ENCODE data around the gene FAHD2A. TPM values are rescaled to one million over a fixed set of nuclear protein-coding genes. Genes with fewer than 3 reads are reported as not detected.
A peak's percentile ranks its signal among the peaks of the same experiment; 100 is the strongest.

Gene FAHD2A
- total RNA-seq, 1 donor from 2014 or later: 3.7 TPM

DNA sequence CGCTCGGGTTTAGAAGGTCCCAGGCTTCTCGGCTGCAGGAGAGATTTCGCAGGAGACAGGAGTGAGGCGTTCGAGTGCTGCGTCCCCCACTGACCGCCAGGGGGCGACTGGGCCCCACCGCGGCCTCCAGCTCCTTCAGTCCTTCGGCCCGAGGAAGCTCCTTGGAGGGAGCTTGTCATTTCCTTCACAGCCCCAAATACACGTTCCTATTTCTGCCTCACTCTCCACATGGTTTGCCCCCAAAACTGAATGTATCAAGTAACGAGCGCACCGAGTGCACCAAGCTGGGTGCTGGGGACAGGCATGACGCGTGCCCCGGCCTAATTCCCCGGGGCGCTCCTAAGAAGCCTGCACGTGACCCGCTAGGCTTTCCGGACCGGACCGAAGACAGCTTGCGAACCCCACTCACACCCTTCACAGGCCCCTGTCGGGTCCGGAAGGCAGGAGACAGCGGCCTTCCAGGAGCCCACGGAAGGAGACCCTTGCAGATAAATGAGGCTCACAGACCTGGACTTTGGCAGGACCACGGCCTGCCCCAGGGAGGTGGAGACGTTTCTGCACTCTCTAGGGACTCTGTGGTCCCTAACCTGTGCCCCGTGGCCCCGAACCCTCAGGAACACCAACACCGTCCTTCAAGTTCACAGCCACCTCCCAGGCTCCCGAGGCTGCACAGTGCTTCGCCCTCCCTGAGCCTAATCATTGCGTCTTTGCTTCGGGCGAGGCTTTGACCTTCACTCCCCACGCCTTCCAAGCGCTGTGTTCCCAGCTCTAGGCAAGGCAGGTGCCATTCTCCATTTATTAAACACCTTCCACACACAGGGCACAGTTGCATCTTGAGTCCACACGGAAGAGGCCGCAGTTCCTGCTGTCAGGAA, 13.0 kb upstream of the FAHD2A start:
- Histone ChIP-seq H3K4me3 (ENCODE audit: low read length in 3 of 3) (peak overlapping the region in 2 of 3 donors; percentile 30 to 45), H3K27ac (ENCODE audit: low read depth, low read length) (no peak overlapping the region), H3K27me3 (ENCODE audit: control insufficient read depth in 3 of 3, insufficient read depth in 3 of 3, low read length in 3 of 3) (peaks cover 14 to 21% (median 14%) of the 10 kb centered on the region in 3 donors), H3K9me3 (ENCODE audit: control insufficient read depth in 3 of 3, low read length in 3 of 3) (no peaks in the 10 kb centered on the region), H3K9ac (ENCODE audit: low read depth in 1 of 3, low read length in 3 of 3) (peak overlapping the region in 1 of 3 donors; percentile 50), H3K4me1 (ENCODE audit: control insufficient read depth in 3 of 3, insufficient read depth in 3 of 3, low read length in 3 of 3) (peaks cover 0 to 6% (median 5%) of the 10 kb centered on the region in 3 donors), H3K36me3 (ENCODE audit: control insufficient read depth in 3 of 3, insufficient read depth in 3 of 3, low read length in 3 of 3) (no peaks in the 10 kb centered on the region)

DNA sequence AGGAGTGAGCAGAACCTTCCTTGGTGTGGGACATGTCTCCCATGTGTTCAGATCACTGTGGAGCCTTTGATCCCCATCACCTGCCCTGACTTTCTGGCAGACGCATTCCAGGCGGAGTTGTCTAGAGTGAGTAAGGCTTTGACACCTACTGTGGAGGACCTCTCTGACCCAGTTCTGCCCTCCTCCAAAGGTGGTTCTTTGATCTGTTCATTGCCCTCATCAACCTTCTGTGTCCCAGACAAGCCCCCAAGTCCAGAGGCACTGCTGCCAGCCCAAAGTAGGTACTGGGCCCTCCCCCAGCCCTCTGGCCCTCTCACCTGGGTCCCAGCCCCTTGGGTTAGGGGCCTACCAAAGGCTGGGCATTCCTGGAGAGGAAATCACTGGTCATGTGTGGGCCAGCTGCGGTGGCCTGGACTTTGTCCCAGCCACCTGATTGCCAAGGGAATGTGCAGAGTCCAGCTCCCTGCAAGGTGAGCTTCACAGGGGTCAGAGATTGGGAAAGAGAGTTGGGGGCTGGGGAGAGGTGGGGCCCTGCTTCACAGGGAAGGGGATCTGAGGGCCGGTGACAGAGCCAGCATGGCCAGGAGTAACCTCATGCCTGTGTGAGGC, 12.1 kb upstream of the FAHD2A start:
- Histone ChIP-seq H3K36me3 (ENCODE audit: control insufficient read depth in 3 of 3, insufficient read depth in 3 of 3, low read length in 3 of 3) (no peaks in the 10 kb centered on the region), H3K27ac (ENCODE audit: low read depth, low read length) (no peak overlapping the region), H3K4me1 (ENCODE audit: control insufficient read depth in 3 of 3, insufficient read depth in 3 of 3, low read length in 3 of 3) (peaks cover 0 to 6% (median 0%) of the 10 kb centered on the region in 3 donors)

DNA sequence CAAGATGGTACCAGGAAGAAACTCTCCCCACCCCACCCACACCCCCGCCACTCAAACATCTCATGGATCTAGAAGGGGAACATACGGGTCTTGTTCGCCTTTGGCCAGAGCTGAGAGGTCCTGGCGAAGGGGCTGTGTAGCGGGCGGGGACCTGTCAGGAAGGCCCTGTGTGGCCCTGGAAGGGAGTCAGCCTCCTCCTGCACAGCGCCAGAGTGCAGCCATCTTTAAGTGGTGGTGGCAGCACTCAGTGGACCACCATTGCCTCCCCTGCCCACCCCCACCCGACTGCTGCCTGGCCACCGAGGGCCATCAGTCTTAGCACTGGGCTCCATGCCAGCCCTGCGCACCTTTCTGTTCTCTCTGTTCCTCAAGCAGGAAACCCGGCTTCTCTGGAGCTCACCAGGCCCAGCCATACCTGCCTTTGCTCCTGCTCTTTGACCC, 11.6 kb upstream of the FAHD2A start:
- Histone ChIP-seq H3K4me3 (ENCODE audit: low read length in 3 of 3) (no peak overlapping the region), H3K9me3 (ENCODE audit: control insufficient read depth in 3 of 3, low read length in 3 of 3) (no peaks in the 10 kb centered on the region), H3K27ac (ENCODE audit: low read depth, low read length) (no peak overlapping the region), H3K36me3 (ENCODE audit: control insufficient read depth in 3 of 3, insufficient read depth in 3 of 3, low read length in 3 of 3) (no peaks in the 10 kb centered on the region), H3K4me1 (ENCODE audit: control insufficient read depth in 3 of 3, insufficient read depth in 3 of 3, low read length in 3 of 3) (peaks cover 0 to 4% (median 0%) of the 10 kb centered on the region in 3 donors), H3K9ac (ENCODE audit: low read depth in 1 of 3, low read length in 3 of 3) (no peak overlapping the region), H3K27me3 (ENCODE audit: control insufficient read depth in 3 of 3, insufficient read depth in 3 of 3, low read length in 3 of 3) (peaks cover 7 to 14% (median 10%) of the 10 kb centered on the region in 3 donors)

More for the DNA sequence above, 12.1 kb upstream of the FAHD2A start:
- Histone ChIP-seq H3K9me3 (ENCODE audit: control insufficient read depth in 3 of 3, low read length in 3 of 3) (no peaks in the 10 kb centered on the region), H3K9ac (ENCODE audit: low read depth in 1 of 3, low read length in 3 of 3) (no peak overlapping the region), H3K4me3 (ENCODE audit: low read length in 3 of 3) (no peak overlapping the region), H3K27me3 (ENCODE audit: control insufficient read depth in 3 of 3, insufficient read depth in 3 of 3, low read length in 3 of 3) (peaks cover 7 to 14% (median 10%) of the 10 kb centered on the region in 3 donors)

DNA sequence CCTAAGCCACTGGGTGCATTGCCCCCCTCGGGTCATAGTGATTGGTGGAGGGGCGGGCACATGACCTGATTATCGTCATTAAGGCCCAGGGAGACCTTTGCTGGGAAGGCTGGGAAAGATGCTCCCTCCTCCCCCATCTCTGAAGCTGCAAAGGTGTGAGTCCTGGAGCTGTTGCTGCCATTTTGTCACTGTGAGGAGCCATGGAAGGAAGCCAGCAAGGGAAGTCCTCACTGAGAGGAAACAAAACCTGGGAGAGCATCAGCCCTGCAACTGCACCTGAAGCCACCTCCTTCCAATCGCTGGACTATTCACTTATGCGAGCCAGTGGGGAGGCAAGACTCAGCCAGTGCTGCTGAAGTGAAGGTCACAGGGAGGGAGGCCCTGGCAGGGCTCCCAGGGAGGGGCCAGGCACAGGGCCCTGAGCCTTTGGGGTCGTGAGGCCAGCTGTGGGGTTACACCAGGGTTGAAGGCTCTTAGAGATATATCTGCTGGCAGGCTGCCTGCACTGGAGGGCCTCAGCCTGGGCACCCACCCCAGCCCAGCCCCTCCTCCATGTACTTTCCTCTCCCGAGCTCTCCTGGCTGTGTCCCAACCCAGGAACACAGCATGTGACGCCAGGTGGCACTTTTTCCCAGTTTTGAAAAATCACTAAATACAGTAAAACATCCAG, 10.7 kb upstream of the FAHD2A start:
- Histone ChIP-seq H3K27me3 (ENCODE audit: control insufficient read depth in 3 of 3, insufficient read depth in 3 of 3, low read length in 3 of 3) (peaks cover 7 to 11% (median 8%) of the 10 kb centered on the region in 3 donors), H3K4me1 (ENCODE audit: control insufficient read depth in 3 of 3, insufficient read depth in 3 of 3, low read length in 3 of 3) (peaks cover 0 to 4% (median 0%) of the 10 kb centered on the region in 3 donors), H3K27ac (ENCODE audit: low read depth, low read length) (no peak overlapping the region), H3K4me3 (ENCODE audit: low read length in 3 of 3) (no peak overlapping the region), H3K36me3 (ENCODE audit: control insufficient read depth in 3 of 3, insufficient read depth in 3 of 3, low read length in 3 of 3) (no peaks in the 10 kb centered on the region), H3K9me3 (ENCODE audit: control insufficient read depth in 3 of 3, low read length in 3 of 3) (no peaks in the 10 kb centered on the region), H3K9ac (ENCODE audit: low read depth in 1 of 3, low read length in 3 of 3) (no peak overlapping the region)

DNA sequence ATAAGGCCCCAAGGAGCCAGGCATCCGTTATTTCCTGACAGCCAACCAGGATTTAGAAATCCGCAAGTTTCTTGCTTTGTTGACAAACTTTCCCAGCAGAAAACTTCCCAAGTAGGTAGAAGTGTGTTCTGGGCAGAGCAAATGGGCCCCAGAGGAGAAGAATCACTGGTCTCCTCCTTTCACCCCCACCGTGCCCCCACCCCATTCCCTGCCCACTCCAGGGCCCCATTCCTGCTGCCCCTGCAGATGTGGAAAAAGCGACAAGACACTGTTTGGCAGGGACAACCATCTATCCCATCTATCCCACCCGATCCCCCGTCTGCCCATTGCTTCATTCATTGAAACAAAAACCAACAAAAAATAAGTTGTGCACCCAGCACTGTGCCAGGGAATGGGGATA, 10.2 kb upstream of the FAHD2A start:
- H3K27me3 ChIP-seq (ENCODE audit: control insufficient read depth in 3 of 3, insufficient read depth in 3 of 3, low read length in 3 of 3): peaks cover 7 to 11% (median 8%) of the 10 kb centered on the region in 3 donors
- H3K27ac ChIP-seq (ENCODE audit: low read depth, low read length): no peak overlapping the region
- H3K9ac ChIP-seq (ENCODE audit: low read depth in 1 of 3, low read length in 3 of 3): no peak overlapping the region
- peaks cover 0 to 4% (median 0%) of the 10 kb centered on the region in 3 donors for H3K4me1 ChIP-seq (ENCODE audit: control insufficient read depth in 3 of 3, insufficient read depth in 3 of 3, low read length in 3 of 3)
- H3K36me3 ChIP-seq (ENCODE audit: control insufficient read depth in 3 of 3, insufficient read depth in 3 of 3, low read length in 3 of 3): no peaks in the 10 kb centered on the region
- H3K4me3 ChIP-seq (ENCODE audit: low read length in 3 of 3): no peak overlapping the region
- no peaks in the 10 kb centered on the region for H3K9me3 ChIP-seq (ENCODE audit: control insufficient read depth in 3 of 3, low read length in 3 of 3)

DNA sequence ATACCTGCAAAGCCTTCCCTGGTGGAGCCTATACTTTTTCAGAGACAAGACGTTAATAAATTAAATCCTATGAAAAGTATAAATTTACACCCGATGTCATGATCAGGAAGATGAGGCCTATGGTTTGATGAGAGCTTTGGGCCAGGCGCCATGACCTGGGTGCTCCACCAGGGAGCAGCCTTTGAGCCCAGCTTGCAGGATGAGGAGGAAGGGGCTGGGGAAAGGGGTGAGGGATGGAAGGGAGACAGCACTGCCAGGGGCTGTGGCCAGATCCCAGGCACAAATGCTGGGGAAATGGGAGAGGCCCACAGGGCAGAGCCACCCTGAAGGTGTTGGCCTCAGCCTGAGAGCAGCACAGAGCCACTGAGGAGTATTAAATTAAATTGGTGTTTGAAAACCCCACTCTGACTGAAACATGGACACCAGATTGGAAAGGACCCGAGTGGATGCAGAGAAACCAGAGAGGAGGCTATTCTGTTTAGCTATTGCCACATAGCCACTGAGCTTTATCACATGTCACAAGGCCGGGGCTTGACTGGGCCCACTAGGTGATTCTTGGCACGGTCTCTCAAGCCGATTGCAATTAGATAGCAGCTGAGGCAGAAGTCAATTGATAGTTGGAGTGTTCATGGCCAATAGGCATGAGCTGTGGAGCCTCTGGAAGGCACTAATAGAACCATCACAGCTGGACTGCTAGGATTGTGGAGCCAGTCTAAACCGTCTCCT, 9.6 kb upstream of the FAHD2A start:
- Histone ChIP-seq H3K4me1 (ENCODE audit: control insufficient read depth in 3 of 3, insufficient read depth in 3 of 3, low read length in 3 of 3) (peaks cover 0 to 4% (median 0%) of the 10 kb centered on the region in 3 donors), H3K9me3 (ENCODE audit: control insufficient read depth in 3 of 3, low read length in 3 of 3) (no peaks in the 10 kb centered on the region), H3K9ac (ENCODE audit: low read depth in 1 of 3, low read length in 3 of 3) (no peak overlapping the region), H3K36me3 (ENCODE audit: control insufficient read depth in 3 of 3, insufficient read depth in 3 of 3, low read length in 3 of 3) (no peaks in the 10 kb centered on the region), H3K4me3 (ENCODE audit: low read length in 3 of 3) (no peak overlapping the region), H3K27ac (ENCODE audit: low read depth, low read length) (no peak overlapping the region), H3K27me3 (ENCODE audit: control insufficient read depth in 3 of 3, insufficient read depth in 3 of 3, low read length in 3 of 3) (peaks cover 4 to 10% (median 6%) of the 10 kb centered on the region in 3 donors)

DNA sequence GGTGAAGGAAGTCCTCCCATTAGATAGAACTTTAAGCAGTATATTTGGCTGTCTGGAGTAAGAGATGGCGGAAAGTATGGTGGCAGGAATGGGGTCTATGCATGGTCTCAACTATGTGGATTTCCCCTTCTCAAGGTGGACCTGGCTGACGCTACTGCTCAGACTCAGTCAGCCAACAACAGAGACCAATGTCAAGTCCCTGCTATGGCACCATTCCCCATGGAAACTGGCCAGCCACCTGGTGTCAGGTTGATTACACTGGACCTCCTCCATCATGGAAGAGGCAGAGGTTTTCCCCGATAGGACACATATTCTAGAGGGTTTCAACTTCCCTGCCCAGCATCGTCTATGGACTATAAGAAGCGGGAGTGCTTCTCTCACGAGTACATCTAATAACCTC, 8.6 kb upstream of the FAHD2A start:
- Histone ChIP-seq H3K27ac (ENCODE audit: low read depth, low read length) (no peak overlapping the region), H3K4me1 (ENCODE audit: control insufficient read depth in 3 of 3, insufficient read depth in 3 of 3, low read length in 3 of 3) (peaks cover 0 to 4% (median 0%) of the 10 kb centered on the region in 3 donors), H3K36me3 (ENCODE audit: control insufficient read depth in 3 of 3, insufficient read depth in 3 of 3, low read length in 3 of 3) (no peaks in the 10 kb centered on the region), H3K27me3 (ENCODE audit: control insufficient read depth in 3 of 3, insufficient read depth in 3 of 3, low read length in 3 of 3) (peaks cover 0 to 3% (median under 1%) of the 10 kb centered on the region in 3 donors), H3K9ac (ENCODE audit: low read depth in 1 of 3, low read length in 3 of 3) (no peak overlapping the region), H3K9me3 (ENCODE audit: control insufficient read depth in 3 of 3, low read length in 3 of 3) (no peaks in the 10 kb centered on the region), H3K4me3 (ENCODE audit: low read length in 3 of 3) (no peak overlapping the region)

DNA sequence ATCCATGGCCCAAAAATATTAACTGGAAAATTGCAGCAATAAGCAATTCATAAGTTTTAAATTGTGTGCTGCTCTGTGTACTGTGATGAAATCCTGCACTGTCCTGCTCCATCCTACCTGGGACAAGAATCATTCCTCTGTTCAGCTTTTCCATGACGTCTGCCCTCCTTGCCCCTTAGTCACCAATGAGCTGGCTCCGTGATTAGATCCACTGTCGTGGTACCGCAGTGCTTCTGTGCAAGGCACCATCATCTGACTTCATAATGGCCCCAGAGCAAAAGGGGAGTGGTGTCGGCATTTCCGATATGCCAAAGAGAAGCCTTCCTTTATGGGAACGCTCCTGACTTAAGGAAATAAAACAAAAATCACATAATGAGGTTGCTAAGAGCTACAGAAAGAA, 3.4 kb upstream of the FAHD2A start:
- H3K36me3 ChIP-seq (ENCODE audit: control insufficient read depth in 3 of 3, insufficient read depth in 3 of 3, low read length in 3 of 3): no peaks in the 10 kb centered on the region
- H3K27me3 ChIP-seq (ENCODE audit: control insufficient read depth in 3 of 3, insufficient read depth in 3 of 3, low read length in 3 of 3): no peaks in the 10 kb centered on the region
- H3K9ac ChIP-seq (ENCODE audit: low read depth in 1 of 3, low read length in 3 of 3): no peak overlapping the region
- H3K4me3 ChIP-seq (ENCODE audit: low read length in 3 of 3): no peak overlapping the region
- no peaks in the 10 kb centered on the region for H3K9me3 ChIP-seq (ENCODE audit: control insufficient read depth in 3 of 3, low read length in 3 of 3)
- no peak overlapping the region for H3K27ac ChIP-seq (ENCODE audit: low read depth, low read length)
- H3K4me1 ChIP-seq (ENCODE audit: control insufficient read depth in 3 of 3, insufficient read depth in 3 of 3, low read length in 3 of 3): peaks cover 12 to 21% (median 17%) of the 10 kb centered on the region in 3 donors

DNA sequence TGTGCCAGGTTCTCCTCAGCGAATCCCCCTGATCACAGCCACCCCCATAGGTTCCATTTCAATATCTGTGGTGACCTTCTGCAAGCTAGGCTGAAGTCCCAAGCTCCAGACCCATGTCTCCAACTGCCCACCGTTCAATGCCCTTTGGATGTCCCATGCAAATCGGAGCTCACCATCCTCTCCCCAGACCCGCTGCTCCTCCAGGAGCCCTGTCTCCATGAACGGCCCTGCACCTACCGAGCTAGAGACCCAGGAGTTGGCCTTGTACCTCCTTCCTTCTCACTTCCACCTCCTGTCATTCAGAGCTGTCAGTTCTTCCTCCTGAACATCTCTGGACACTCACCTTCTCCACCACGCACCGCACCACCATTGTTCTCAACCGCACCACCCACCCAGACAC, 1.0 kb upstream of the FAHD2A start:
- peak overlapping the region; percentile 91 to 99 (median 99) for H3K9ac ChIP-seq (ENCODE audit: low read depth in 1 of 3, low read length in 3 of 3)
- H3K27ac ChIP-seq (ENCODE audit: low read depth, low read length): no peak overlapping the region
- H3K4me3 ChIP-seq (ENCODE audit: low read length in 3 of 3): peak overlapping the region; percentile 72 to 99 (median 97)
- peaks cover 12 to 22% (median 21%) of the 10 kb centered on the region in 3 donors for H3K4me1 ChIP-seq (ENCODE audit: control insufficient read depth in 3 of 3, insufficient read depth in 3 of 3, low read length in 3 of 3)
- H3K36me3 ChIP-seq (ENCODE audit: control insufficient read depth in 3 of 3, insufficient read depth in 3 of 3, low read length in 3 of 3): no peaks in the 10 kb centered on the region
- no peaks in the 10 kb centered on the region for H3K27me3 ChIP-seq (ENCODE audit: control insufficient read depth in 3 of 3, insufficient read depth in 3 of 3, low read length in 3 of 3)
- no peaks in the 10 kb centered on the region for H3K9me3 ChIP-seq (ENCODE audit: control insufficient read depth in 3 of 3, low read length in 3 of 3)
